Testis (tissue), 3 donors: ENCODE measurements around the gene CARD9. TPM values are rescaled to one million over a fixed set of nuclear protein-coding genes. Genes with fewer than 3 reads are reported as not detected.

Experiments used
- DNase-seq: peaks from one replicate; pipeline ENCODE4 v3.0.0-alpha.2; 2019
- H3K27ac ChIP-seq, 2 donors: fragments of 200-600 bp; sonication (generic); one replicate each; pipeline ENCODE4 v1.5.1; 2019
- H3K27me3 ChIP-seq: fragments of 200-600 bp; sonication (generic); one replicate; pipeline ENCODE4 v1.5.1; 2019
- H3K36me3 ChIP-seq: fragments of 200-600 bp; sonication (generic); one replicate; pipeline ENCODE4 v1.5.1; 2017; ENCODE audit warnings: low read depth; ENCODE audit errors: missing control alignments
- H3K4me1 ChIP-seq: fragments of 200-600 bp; sonication (generic); one replicate; pipeline ENCODE4 v1.5.1; 2019
- H3K4me3 ChIP-seq, 2 donors: fragments of 200-600 bp; sonication (generic); one replicate each; pipeline ENCODE4 v1.5.1; 2017 to 2019
- H3K9me3 ChIP-seq: fragments of 200-600 bp; sonication (generic); one replicate; pipeline ENCODE4 v1.5.1; 2017
- CTCF ChIP-seq, 3 experiments: fragments of 450-650 bp in 2 of 3; fragments of 200-600 bp in 1 of 3; sonication (generic) in 1 of 3; IDR thresholded peaks; one replicate each; pipeline ENCODE4 v1.5.1; 2016 to 2019; ENCODE audit warnings: antibody characterized with exemption in 3 of 3, mild to moderate bottlenecking in 2 of 3, moderate library complexity in 1 of 3
- POLR2A ChIP-seq: fragments of 450-650 bp; IDR thresholded peaks from one replicate; pipeline ENCODE4 v1.6.1; 2017; ENCODE audit warnings: antibody characterized with exemption, mild to moderate bottlenecking, moderate library complexity
- WGBS, 2 donors: methylation state at CpG; one replicate each; pipeline ENCODE4 v1.1.5; 2018; 5-methylcytosine and 5-hydroxymethylcytosine counted together
- intact Hi-C: fragments of 100-400 bp; cut with DNase I; formaldehyde crosslinking; loops from one replicate; pipeline ENCODE4 v1.15.1; 2023; ENCODE audit warnings: low total_unique reads
- polyA plus RNA-seq: library from polyadenylated mRNA; stranded (reverse); fragments of 350-450 nt; fragmentation: Illumina TruSeq; extraction: RNeasy Lipid Tissue Mini Kit (QIAGEN cat#74804); gene quantifications from one replicate; pipeline ENCODE4 v1.2.3, GENCODE V29; 2014; ENCODE audit warnings: low read depth, low replicate concordance; ENCODE audit not compliant: insufficient read depth
- total RNA-seq, 2 donors: library from RNA; depleted of rRNA; stranded (reverse); fragments of >200 nt; gene quantifications; one replicate each; pipeline ENCODE4 v1.2.3, GENCODE V29; 2016

Gene CARD9
- total and polyA plus RNA-seq, 3 donors from 2014 or later = 1.8 to 3.7 (median 3.5) TPM

GRCh38 chr9:136346927-136347465 is 26.5 kb downstream of the CARD9 start:
- H3K27ac ChIP-seq = peak overlapping the region in 1 of 2 donors; percentile 29
- no peak overlapping the region for H3K4me3 ChIP-seq
- TF ChIP-seq CTCF (IDR thresholded peaks at IDR 0.05) = no peak
- no peak for TF ChIP-seq POLR2A
- WGBS, 2 donors = 90 to 100% methylated on average over 2 to 20 of the region's 20 CpGs
- H3K36me3 ChIP-seq = no peaks in the 10 kb centered on the region
- H3K9me3 ChIP-seq = no peaks in the 10 kb centered on the region
- intact Hi-C loops = no loop called here
- DNase-seq = no peak
- peaks cover 33% of the 10 kb centered on the region for H3K4me1 ChIP-seq
- no peaks in the 10 kb centered on the region for H3K27me3 ChIP-seq

- no peaks in the 10 kb centered on the region for H3K9me3 ChIP-seq
- peaks cover 41% of the 10 kb centered on the region for H3K4me1 ChIP-seq
- intact Hi-C loops = no loop called here
- DNase-seq = no peak
- TF ChIP-seq CTCF (IDR thresholded peaks at IDR 0.05) (peak in 1 of 3 experiments; percentile 7), POLR2A (no peak)
- peak overlapping the region; percentile 25 to 29 for H3K27ac ChIP-seq
- WGBS, 2 donors = 58 to 70% methylated on average over 8 of the region's 10 CpGs
- no peak overlapping the region for H3K4me3 ChIP-seq
- H3K27me3 ChIP-seq = no peaks in the 10 kb centered on the region
- H3K36me3 ChIP-seq = no peaks in the 10 kb centered on the region
Measured at GRCh38 chr9:136346157-136346481, 27.4 kb downstream of the CARD9 start.

GRCh38 chr9:136345281-136346156 is 27.9 kb downstream of the CARD9 start:
- Histone ChIP-seq H3K9me3 (no peaks in the 10 kb centered on the region), H3K4me1 (peaks cover 47% of the 10 kb centered on the region), H3K4me3 (no peak overlapping the region), H3K36me3 (no peaks in the 10 kb centered on the region), H3K27me3 (no peaks in the 10 kb centered on the region), H3K27ac (peak overlapping the region; percentile 25 to 29)
- peak; percentile 19 to 57 (median 30) for TF ChIP-seq CTCF (IDR thresholded peaks at IDR 0.05)
- no peak for TF ChIP-seq POLR2A
- DNase-seq = peak; percentile 78
- intact Hi-C loops = no loop called here
- 51 to 65% methylated on average over 15 to 41 of the region's 43 CpGs for WGBS, 2 donors

GRCh38 chr9:136344544-136345280 is 28.8 kb downstream of the CARD9 start:
- intact Hi-C loops = no loop called here
- TF ChIP-seq POLR2A (no peak), CTCF (IDR thresholded peaks at IDR 0.05) (no peak)
- no peak for DNase-seq
- peak overlapping the region; percentile 25 to 29 for H3K27ac ChIP-seq
- no peaks in the 10 kb centered on the region for H3K36me3 ChIP-seq
- 76 to 83% methylated on average over 21 of the region's 21 CpGs for WGBS, 2 donors
- no peak overlapping the region for H3K4me3 ChIP-seq
- no peaks in the 10 kb centered on the region for H3K27me3 ChIP-seq
- no peaks in the 10 kb centered on the region for H3K9me3 ChIP-seq
- peaks cover 55% of the 10 kb centered on the region for H3K4me1 ChIP-seq
